CD4-positive, alpha-beta T cell (primary cell): Measurements from ENCODE around the gene REPS2. TPM values are rescaled to one million over a fixed set of nuclear protein-coding genes. Genes with fewer than 3 reads are reported as not detected.

Experiments used
- ATAC-seq: fragments of 200-7000 bp; cut with Tn5 transposase; one replicate; pipeline ENCODE4 v1.10.0; 2022; ENCODE audit warnings: mild to moderate bottlenecking; ENCODE audit not compliant: poor library complexity
- CTCF ChIA-PET: fragments of 350-600 bp; sonication (Branson Sonifier 250); formaldehyde crosslinking; loops from one replicate; lab custom pipeline; 2021; ENCODE audit warnings: antibody characterized with exemption, inconsistent platforms; lab: Charles Lee
- POLR2A ChIA-PET: fragments of 350-600 bp; sonication (Branson Sonifier 250); formaldehyde crosslinking; loops from one replicate; lab custom pipeline; 2021; ENCODE audit warnings: antibody characterized with exemption, inconsistent platforms; lab: Charles Lee
- DNase-seq, 14 experiments: peaks; one replicate each; pipeline ENCODE4 v3.0.0-alpha.2; 2013 to 2020; ENCODE audit warnings: mixed read lengths in 2 of 14
- H3K27ac ChIP-seq, 2 donors: one replicate each; pipeline versions ENCODE4 v1.5.1 to v1.7.0; 2013; ENCODE audit warnings: low read length in 2 of 2, low read depth in 1 of 2, mild to moderate bottlenecking in 1 of 2
- H3K27me3 ChIP-seq, 2 experiments: 1 replicate in 1 of 2; 2 replicates in 1 of 2; pipeline versions ENCODE4 v1.6.1 to v1.7.0; 2013; ENCODE audit warnings: low read length in 2 of 2, control low read depth in 1 of 2, mild to moderate bottlenecking in 1 of 2, moderate library complexity in 1 of 2; ENCODE audit not compliant: insufficient read depth in 2 of 2, control insufficient read depth in 1 of 2
- H3K36me3 ChIP-seq: one replicate; pipeline ENCODE4 v1.6.1; 2013; ENCODE audit warnings: low read length, control low read depth; ENCODE audit not compliant: insufficient read depth
- H3K4me1 ChIP-seq: one replicate; pipeline ENCODE4 v1.6.1; 2013; ENCODE audit warnings: low read length, control low read depth; ENCODE audit not compliant: insufficient read depth
- H3K4me3 ChIP-seq: one replicate; pipeline ENCODE4 v1.5.1; 2013; ENCODE audit warnings: mild to moderate bottlenecking, low read length, moderate library complexity
- H3K9me3 ChIP-seq, 2 experiments: 1 replicate in 1 of 2; 2 replicates in 1 of 2; pipeline versions ENCODE4 v1.6.1 to v1.7.0; 2013; ENCODE audit warnings: low read length in 2 of 2, mild to moderate bottlenecking in 2 of 2, control low read depth in 1 of 2, moderate library complexity in 1 of 2; ENCODE audit not compliant: control insufficient read depth in 1 of 2, insufficient read depth in 1 of 2
- H3K27ac Mint-ChIP-seq: one replicate; pipeline ENCODE4 v1.8.0; 2020; ENCODE audit warnings: mixed read lengths
- H3K27me3 Mint-ChIP-seq: one replicate; pipeline ENCODE4 v1.8.0; 2021; ENCODE audit warnings: mixed read lengths
- H3K36me3 Mint-ChIP-seq: one replicate; pipeline ENCODE4 v1.8.0; 2021; ENCODE audit warnings: low read depth, mixed read lengths
- H3K4me1 Mint-ChIP-seq: one replicate; pipeline ENCODE4 v1.8.0; 2021; ENCODE audit warnings: low read depth, mixed read lengths
- H3K4me3 Mint-ChIP-seq: one replicate; pipeline ENCODE4 v1.8.0; 2020; ENCODE audit warnings: mild to moderate bottlenecking, mixed read lengths
- H3K9me3 Mint-ChIP-seq: one replicate; pipeline ENCODE4 v1.8.0; 2020; ENCODE audit warnings: mixed read lengths
- intact Hi-C, 2 experiments: fragments of 100-400 bp; cut with DNase I in 1 of 2; cut with micrococcal nuclease in 1 of 2; formaldehyde crosslinking; loops; one replicate each; pipeline versions ENCODE4 v1.15.1 to v1.9.0; 2023 to 2025; cut with DNase I, micrococcal nuclease
- total RNA-seq, 174 experiments: library from RNA in 2 of 174; stranded (reverse) in 2 of 174; gene quantifications; one replicate each; pipeline ENCODE4 v1.2.3 and lab custom pipeline; 2021 to 2026
- TF ChIP-seq, protein P1 (sequence below): fragments of 200-600 bp; IDR thresholded peaks from one replicate; pipeline ENCODE4 v1.8.0; 2022; ENCODE audit warnings: antibody characterized with exemption, mild to moderate bottlenecking

REPS2 gene
- total RNA-seq, 2 experiments from 2014 or later, result 0.53 to 0.60 TPM

- Mint-ChIP-seq H3K4me3 (no peak overlapping the region), H3K27me3 (no peaks in the 10 kb centered on the region), H3K27ac (no peak overlapping the region), H3K4me1 (no peaks in the 10 kb centered on the region), H3K9me3 (no peaks in the 10 kb centered on the region), H3K36me3 (no peaks in the 10 kb centered on the region)
- ATAC-seq (no peak), DNase-seq (no peak)
- intact Hi-C loops, result no loop called here
- H3K4me1 ChIP-seq, result no peaks in the 10 kb centered on the region
- ChIA-PET POLR2A (no interaction called here), CTCF (no interaction called here)
- H3K27ac ChIP-seq, result no peak overlapping the region
- H3K36me3 ChIP-seq, result no peaks in the 10 kb centered on the region
- TF ChIP-seq, protein P1, sequence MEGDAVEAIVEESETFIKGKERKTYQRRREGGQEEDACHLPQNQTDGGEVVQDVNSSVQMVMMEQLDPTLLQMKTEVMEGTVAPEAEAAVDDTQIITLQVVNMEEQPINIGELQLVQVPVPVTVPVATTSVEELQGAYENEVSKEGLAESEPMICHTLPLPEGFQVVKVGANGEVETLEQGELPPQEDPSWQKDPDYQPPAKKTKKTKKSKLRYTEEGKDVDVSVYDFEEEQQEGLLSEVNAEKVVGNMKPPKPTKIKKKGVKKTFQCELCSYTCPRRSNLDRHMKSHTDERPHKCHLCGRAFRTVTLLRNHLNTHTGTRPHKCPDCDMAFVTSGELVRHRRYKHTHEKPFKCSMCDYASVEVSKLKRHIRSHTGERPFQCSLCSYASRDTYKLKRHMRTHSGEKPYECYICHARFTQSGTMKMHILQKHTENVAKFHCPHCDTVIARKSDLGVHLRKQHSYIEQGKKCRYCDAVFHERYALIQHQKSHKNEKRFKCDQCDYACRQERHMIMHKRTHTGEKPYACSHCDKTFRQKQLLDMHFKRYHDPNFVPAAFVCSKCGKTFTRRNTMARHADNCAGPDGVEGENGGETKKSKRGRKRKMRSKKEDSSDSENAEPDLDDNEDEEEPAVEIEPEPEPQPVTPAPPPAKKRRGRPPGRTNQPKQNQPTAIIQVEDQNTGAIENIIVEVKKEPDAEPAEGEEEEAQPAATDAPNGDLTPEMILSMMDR, result no peak
- H3K9me3 ChIP-seq, result no peaks in the 10 kb centered on the region
- H3K4me3 ChIP-seq, result no peak overlapping the region
- no peaks in the 10 kb centered on the region for H3K27me3 ChIP-seq
Observed at GRCh38 chrX:17033225-17033624, 86.8 kb downstream of the REPS2 start.

- H3K4me1 Mint-ChIP-seq, result no peaks in the 10 kb centered on the region
Observed at GRCh38 chrX:17035111-17035510, 88.7 kb downstream of the REPS2 start.

GRCh38 chrX:17036171-17036961, 89.9 kb downstream of the REPS2 start:
- Histone ChIP-seq H3K4me3 (no peak overlapping the region), H3K27ac (no peak overlapping the region), H3K27me3 (no peaks in the 10 kb centered on the region), H3K36me3 (no peaks in the 10 kb centered on the region), H3K4me1 (no peaks in the 10 kb centered on the region), H3K9me3 (no peaks in the 10 kb centered on the region)
- ChIA-PET CTCF (interaction anchor here (0.9 kb wide), 1 partner anchor 19 kb away, joined by 3 read pairs; no protein-coding TSS in a partner anchor), POLR2A (no interaction called here)
- Mint-ChIP-seq H3K4me1 (no peaks in the 10 kb centered on the region), H3K36me3 (no peaks in the 10 kb centered on the region), H3K27ac (no peak overlapping the region), H3K9me3 (no peaks in the 10 kb centered on the region), H3K4me3 (no peak overlapping the region), H3K27me3 (no peaks in the 10 kb centered on the region)
- intact Hi-C loops, result no loop called here
- DNase-seq, result no peak
- no peak for ATAC-seq
- TF ChIP-seq, protein P1, result no peak

More at GRCh38 chrX:17035111-17035510, 88.7 kb downstream of the REPS2 start:
- Histone ChIP-seq H3K4me3 (no peak overlapping the region), H3K4me1 (no peaks in the 10 kb centered on the region), H3K9me3 (no peaks in the 10 kb centered on the region), H3K36me3 (no peaks in the 10 kb centered on the region), H3K27ac (no peak overlapping the region), H3K27me3 (no peaks in the 10 kb centered on the region)
- intact Hi-C loops, result no loop called here
- Mint-ChIP-seq H3K27ac (no peak overlapping the region), H3K9me3 (no peaks in the 10 kb centered on the region), H3K27me3 (no peaks in the 10 kb centered on the region), H3K4me3 (no peak overlapping the region), H3K36me3 (no peaks in the 10 kb centered on the region)
- TF ChIP-seq, protein P1, result no peak
- ChIA-PET POLR2A (no interaction called here), CTCF (no interaction called here)
- ATAC-seq, result no peak
- no peak for DNase-seq
